Subcutaneous adipose tissue (tissue), 4 donors: ENCODE results near the gene PTCH2. TPM values are rescaled to one million over a fixed set of nuclear protein-coding genes. Genes with fewer than 3 reads are reported as not detected.

Source experiments
- total RNA-seq, 4 donors: library from RNA; depleted of rRNA; stranded (reverse); fragments of >200 nt; gene quantifications; one replicate each; pipeline ENCODE4 v1.1.0, GENCODE V29; 2016
- TF ChIP-seq, protein P1 (sequence below): fragments of 450-650 bp; IDR thresholded peaks from one replicate; pipeline ENCODE4 v1.5.1; 2016; ENCODE audit warnings: low read depth, mild to moderate bottlenecking, control low read depth, antibody characterized with exemption, moderate library complexity

PTCH2 gene
- total RNA-seq, 4 donors from 2014 or later, result 0.66 to 1.1 (median 0.68) TPM; not detected in 1

DNA sequence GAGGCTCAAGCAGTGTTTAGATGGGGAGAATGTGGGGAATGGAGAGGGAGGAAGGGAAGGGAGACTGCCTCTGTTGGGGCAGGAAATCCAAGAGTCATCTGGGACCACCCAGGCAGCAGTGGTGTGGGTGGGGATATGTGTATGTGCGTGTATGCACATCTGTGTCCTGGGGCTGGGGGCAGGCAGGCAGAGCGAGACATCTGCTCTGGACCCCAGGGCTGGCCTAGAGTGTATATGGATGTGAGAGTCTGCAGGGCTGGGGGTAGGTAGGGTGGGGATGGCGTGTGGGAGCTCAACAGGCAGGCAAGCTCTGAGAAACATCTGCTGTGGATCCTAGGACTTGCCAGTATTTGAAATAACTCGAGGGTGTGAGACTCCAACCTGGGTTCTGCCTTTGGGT is 3.5 kb downstream of the PTCH2 start:
- TF ChIP-seq, protein P1, sequence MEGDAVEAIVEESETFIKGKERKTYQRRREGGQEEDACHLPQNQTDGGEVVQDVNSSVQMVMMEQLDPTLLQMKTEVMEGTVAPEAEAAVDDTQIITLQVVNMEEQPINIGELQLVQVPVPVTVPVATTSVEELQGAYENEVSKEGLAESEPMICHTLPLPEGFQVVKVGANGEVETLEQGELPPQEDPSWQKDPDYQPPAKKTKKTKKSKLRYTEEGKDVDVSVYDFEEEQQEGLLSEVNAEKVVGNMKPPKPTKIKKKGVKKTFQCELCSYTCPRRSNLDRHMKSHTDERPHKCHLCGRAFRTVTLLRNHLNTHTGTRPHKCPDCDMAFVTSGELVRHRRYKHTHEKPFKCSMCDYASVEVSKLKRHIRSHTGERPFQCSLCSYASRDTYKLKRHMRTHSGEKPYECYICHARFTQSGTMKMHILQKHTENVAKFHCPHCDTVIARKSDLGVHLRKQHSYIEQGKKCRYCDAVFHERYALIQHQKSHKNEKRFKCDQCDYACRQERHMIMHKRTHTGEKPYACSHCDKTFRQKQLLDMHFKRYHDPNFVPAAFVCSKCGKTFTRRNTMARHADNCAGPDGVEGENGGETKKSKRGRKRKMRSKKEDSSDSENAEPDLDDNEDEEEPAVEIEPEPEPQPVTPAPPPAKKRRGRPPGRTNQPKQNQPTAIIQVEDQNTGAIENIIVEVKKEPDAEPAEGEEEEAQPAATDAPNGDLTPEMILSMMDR, result no peak

DNA sequence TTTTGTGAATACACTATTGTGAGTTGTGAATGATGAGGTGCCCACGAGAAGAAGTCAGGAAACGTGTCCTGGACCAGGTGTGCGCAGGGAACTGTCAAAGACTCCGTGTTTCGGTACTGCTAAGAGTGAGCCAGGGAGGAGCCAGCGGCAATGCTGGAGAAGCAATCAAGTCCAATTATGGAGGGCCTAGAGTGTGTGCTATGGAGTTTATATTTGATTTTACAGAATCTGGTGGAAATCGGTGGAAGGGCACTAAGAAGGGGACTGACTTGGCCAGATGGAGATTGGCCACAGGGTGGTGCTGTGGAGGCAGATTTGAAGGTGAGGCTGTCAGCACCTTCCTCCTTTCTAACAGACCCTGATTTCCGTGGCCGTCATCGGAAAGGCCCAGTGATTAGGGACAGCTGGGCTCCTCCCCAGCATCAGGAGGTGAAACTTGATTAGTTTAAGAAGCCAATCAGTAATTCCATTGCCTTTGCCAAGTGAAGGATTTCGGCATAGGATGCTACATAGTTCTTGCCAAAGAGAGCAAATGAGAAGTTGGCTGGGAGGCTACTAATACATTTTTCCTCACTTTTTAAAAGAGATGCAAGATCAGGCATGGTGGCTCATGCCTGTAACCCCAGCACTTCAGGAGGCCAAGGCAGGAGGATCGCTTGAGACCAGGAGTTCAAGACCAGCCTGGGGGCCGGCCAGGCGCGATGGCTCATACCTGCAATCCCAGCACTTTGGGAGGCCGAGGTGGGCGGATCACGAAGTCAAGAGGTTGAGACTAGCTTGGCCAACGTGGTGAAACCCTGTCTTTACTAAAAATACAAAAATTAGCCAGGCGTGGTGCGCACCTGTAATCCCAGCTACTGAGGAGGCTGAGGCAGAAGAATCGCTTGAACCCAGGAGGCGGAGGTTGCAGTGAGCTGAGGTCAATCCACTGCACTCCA is 7.0 kb downstream of the PTCH2 start:
- TF ChIP-seq, protein P1, result no peak

DNA sequence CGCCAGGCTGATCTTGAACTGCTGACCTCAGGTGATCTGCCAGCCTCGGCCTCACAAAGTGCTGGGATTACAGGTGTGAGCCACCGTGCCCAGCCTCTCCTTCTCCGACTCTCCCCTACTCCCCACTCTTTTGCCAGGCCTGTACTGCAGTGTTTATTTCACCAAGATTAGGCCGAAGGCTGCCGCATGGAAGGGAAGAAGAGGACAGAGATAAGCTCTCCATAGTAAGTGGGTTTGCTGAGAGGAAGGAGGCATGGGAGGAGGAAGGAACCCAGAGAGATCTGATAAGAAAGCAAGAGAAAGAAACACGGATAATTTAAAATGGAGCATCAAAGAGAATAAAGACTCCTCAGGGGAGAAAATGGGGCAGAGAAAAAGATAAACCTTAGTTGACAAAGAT is 8.7 kb downstream of the PTCH2 start:
- TF ChIP-seq, protein P1, result no peak

DNA sequence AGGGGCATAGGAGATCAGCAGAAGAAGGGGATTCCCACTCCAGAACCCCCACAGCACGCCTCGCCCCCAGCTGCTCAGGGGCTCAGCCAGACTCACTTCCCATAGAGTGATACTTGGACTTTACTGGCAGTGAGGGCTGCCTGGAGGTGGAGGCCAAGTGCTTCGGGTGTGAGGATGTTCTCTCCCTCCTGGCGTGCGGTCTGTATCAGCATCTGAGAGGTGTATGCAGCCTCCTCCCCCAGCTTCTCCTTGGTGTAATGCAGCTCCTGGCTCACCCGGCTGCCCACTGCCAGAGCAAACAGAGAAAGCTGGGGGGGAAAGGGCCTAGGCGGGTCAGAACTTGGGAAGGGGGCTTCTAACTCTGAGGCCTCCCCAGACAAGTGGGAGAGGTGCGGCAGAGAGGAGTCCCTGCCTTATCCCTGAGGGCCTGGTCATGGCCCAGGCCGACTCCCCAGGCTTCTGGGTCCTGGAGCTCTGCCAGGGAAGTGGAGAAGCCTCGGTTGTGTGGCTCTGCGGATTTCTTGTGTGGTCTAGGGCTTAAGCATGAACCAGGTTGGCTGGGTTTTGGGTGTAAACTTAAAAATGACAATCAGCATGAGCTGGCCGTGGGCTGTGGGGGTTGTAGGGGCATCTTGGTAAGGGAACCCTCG is 10.9 kb downstream of the PTCH2 start:
- TF ChIP-seq, protein P1, result no peak

DNA sequence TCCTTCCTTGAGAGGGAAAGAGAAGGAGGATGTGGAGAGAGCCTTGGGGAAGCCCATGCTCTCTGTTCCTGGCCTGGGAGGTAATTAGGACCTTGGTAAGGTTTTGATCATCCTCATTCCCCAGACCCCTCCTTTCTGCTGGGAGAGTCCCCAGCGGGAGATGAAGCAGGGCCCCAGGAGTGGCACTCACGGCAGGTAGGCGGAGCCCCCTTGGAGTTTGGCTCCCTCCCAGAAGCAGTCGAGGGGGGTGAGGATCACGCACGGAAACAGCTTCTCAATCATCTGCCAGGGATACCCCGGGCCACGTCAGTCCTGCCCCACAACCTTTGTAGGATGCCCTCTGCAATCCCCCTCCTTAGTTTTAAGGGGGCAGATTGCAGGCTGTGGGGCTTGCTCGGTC is 11.5 kb downstream of the PTCH2 start:
- TF ChIP-seq, protein P1, result no peak

DNA sequence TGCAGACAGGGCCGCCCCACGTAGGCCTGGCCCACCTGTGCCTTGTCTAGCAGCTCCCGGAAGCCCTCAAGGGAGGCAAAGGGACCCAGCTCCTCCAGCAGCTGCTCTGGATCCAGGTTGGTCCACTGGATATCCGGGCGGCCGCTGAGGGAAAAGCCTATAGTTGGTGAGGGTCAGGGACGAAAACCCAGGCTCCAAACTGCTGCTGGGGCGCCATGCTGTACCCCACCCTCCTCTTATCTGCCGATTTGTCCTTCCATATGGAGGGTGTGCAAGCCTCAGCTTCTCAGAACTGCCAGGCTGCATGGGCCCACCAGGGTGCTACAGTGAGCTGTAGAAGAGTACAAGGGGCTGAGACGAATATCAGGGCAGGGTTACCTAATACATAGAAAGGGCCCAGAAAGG is 12.2 kb downstream of the PTCH2 start:
- TF ChIP-seq, protein P1, result no peak

DNA sequence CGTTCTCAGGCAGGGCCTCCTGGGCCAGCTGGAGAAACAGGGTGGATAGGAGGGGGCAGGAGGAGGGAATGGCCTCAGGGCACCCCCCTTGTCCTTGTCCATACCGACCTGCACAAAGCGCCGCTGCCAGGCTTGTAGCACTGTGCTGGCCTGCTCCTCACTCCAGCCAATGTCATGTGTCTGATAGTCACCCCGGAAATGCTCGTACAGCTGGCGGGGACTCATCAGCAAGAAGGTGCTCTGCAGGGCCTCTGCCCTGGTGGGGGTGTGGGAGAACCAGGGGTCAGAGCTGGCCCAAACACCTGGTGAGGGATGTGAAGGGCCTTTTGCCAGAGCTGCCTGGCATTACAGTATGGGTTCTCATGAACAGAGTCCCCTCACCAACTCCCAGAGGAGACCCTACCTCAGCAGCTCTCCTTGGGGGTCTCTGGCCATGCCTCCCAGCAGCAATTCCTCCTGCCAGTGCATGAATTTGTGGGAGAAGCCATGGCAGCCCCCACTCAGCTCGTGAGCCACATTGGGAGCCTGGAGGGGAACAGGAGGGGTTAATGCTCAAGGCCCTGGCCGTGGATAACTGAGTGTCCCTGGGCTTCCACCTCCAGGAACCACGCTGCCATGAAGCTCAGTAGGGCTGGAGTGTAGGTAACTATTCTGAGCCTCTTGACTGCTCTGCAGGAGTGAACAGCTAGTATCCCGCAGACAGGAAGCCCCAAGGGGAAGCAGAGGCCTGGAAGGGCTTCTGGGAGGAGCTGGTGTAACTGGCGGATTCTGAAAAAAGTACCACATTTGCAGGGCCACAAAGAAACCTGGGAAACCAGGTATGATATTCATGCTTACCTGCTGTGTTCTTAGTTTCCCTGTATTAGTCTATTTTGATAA is 13.3 kb downstream of the PTCH2 start:
- TF ChIP-seq, protein P1, result no peak
